ENCODE data around the gene POU3F1.

The POU3F1 gene
- 0.16 to 2.5 (median 1.7) reads per million in 3 experiments for total RNA-seq

DNA sequence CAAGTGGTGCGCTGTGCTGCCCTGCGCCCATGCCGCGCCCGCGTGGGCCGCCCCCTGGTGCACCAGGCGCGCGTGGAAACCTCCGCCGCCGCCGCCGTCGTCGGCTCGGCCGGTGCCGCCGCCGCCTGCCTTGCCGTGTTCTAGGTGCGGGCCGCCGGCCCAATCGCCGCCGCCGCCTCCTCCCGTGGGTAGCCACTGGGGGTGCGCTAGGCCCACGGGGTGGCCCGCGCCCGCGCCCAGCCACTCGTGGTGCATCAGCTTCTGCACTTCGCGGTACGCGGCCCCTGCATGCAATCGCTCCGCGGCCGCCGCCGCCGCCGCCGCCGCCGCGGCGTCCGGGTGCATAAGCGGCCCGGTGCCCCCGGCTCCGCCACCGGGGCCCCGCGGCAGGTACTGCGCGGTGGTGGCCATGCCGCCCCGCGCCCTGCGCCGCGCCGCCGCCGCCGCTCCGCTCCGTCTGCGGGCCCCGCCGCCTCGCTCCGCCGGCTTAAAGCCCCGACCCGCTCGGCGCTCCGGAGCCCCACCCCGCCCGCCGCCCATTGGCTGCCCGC is at the start of gene POU3F1:
Gene POU3F1 (minus strand): TSS at position 461 of the 551 bp plus-strand sequence. CDS start 50 bp downstream, at position 411.
- peak; percentile 20 for DNase-seq

DNA sequence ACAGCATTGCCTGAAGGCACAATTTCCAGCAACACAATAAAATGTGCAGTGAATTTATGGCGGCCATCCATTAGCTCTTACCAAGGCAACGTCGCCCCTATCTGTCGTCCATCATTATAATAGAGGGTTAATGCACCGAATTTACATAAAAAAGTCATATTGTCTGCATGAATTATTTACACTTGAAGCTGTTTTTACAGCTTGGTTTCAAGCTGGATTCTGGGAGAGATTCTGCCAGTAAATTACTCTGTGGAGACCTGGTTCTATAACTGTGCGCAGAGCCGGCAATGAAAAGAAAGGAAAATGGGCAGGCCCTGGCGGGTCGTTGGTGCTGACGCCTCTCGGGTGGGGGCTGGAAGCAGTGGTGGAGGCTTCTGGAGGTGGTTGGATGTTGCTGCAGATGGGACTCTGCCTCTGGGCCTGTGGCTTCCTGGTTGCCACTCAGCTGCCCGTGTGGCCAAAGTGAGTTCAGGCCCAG is 48.9 kb upstream of the POU3F1 start:
- DNase-seq = no peak

DNA sequence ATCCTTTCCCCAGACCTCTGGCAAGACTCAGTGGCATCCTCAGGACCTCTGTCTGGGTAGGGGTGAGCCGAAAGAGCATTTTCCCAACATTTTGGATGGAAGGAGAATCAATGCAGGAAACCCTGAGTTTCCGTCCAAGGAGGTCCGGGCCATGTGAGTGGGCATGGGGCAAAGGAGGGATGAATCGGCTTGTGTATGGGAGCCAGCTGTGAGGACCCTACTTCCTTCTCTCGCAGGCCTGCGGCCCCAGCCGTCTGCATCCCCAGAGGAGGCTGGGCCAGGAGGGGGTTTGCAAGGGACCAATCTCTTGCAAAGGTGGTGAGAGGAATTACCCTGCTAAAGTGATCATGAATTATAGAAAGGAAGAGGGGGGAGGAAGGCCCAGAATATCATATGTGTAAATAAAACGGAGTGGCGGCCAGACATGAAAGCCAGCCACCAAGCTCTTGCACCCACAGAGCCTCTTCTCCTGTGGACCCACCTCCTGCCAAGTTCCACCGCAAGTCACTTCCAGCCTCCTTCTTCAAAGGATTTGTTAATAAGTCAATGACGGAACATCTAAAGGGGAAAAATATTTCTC is 48.2 kb upstream of the POU3F1 start:
- no peak for DNase-seq

DNA sequence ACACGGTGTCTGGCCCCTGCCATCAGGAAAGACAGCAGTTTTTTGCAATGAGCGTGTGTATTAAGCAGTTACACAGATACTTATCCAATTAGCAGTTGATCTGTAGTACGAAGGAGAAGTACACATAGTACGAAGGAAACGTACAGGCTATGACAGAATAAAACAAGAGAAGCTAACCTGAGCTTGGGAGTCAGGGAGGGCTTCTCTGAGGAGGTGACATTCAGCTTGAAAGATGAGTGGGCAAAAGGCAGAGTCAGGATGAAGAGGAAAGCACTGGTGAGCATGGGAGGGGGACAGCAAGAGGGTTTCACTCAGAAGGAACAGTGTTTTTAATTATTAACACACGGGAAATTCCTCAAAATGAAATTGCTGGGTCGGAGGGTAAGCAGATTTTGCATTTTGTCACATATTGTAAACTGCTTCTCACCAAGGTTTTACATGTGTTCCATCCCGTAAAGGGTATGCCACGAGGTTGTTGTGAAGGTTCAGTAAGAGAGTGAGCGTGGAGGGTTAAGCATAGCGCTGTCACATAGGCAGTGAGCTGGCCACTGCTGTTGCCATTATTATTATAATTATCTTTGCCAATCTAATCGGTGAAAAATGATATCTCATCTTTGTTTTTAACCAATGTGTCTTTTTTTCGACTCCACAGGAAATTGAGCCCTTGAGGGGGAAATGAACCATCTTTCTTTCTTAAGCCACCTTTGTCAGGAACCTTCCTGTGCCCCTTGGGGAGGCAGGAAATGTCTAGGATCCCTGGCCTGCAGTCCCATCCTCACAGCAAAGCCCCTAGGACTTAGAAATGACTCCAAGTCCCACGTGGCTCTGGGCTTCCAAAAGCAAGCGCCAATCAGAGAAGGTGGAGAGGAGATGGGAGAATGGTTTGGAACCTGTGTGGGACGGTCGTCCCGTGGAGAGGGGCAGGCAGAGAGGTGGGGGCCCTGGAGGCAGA is 47.3 kb upstream of the POU3F1 start:
- DNase-seq = no peak

DNA sequence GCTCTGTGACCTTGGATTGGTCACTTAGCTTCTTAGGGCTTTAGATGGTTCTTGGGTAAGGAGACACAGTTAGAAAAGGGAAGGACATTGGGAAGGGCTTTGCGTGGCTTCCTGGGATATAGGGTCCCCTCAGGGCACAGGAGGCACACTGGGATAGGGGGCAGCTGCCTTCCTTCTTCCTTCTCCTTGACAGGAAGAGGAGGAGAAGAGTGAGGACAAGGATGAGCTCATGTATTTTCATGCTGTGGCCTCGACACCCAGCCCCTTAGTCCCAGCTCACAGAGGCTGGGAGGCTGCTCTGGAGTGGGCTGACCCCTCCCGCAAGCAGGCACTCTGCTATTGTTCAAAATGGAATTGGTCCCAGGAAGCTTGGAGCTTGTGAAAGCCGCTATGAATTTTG is 45.7 kb upstream of the POU3F1 start:
- no peak for DNase-seq

DNA sequence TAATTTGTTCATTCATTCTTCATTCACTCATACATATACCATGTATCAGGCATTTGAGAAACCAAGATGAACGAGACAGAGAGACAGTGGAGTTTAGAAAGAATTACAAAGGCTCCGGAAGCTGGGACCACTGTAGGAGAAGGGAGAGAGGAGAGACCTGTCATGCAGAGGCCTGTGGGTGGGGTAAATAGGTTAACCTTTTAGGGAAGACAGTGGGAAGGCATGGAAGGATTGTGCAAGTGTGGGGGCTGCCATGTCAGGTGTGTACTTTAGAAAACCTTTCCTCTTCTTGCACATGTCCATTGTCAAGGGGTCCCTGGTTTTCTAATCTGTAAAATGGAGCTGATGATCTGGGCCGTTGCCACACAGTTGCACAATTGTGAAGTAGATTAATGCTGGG is 44.2 kb upstream of the POU3F1 start:
- no peak for DNase-seq

DNA sequence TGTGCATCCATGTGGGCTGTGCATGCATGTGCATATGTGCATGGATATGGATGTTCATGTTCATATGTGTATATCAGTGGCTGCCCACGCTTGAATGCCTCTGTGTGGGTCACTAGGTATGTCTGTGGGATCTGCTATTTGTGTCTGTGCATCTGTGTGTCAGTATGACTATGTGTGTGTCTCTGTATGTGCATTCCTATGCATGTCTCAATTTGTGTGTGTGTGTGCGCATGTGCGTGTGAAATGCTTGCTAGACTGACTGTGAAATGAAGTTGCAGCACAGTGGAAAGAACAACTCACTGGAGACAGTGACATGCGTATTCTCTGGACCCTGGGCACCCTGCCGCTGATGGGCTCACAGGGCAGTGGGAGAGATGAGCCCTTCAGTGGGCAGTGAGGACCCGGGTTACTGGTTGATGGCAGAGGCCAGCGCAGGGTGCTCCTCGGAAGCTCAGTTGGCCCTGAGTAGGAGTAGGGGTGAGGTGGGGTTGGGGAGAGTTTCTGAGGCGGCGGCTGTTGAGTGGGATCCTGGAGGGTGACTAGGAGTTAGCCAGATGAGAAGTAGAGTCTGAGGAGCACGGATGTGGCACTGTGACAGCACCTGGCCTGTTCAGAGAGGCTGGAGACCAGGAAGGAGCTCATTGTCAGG is 43.2 kb upstream of the POU3F1 start:
- no peak for DNase-seq

DNA sequence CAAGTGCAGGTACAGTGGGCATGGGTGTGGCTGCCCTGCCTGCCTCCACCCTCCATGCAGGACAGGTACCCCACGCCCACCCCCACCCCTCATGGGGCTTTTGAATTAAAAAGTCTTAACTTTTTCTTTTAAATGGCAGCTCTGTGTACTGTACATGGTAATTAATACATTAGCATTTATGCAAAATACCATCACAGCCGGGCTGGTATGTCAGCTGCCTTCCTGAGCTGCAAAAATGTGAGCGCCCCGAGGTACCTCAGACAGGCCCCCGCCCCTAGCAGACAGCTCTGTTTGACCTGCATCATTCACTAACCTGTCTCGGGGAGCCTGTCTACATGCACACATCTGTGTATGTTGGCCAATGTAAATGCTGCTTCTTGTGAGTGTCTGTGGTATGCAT is 42.2 kb upstream of the POU3F1 start:
- no peak for DNase-seq

DNA sequence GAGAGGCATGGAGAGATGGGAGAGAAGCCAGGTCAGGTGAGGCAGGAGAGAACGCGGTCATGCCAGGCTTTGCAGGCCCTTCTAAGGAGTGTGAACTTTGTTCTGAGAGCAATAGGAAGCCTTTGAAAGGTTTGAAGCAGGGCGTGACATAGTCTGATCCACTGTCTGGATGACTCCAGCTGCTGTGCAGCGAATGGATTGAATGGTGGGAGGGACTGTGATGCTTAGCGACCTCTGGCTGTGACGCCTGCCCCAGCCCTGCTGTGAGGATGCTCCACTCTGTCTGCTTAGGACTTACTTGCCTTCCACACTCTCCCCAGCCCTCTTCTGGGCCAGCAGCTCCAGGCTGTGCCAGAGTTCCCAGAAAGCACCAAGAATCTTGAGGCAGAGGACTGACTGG is 41.8 kb upstream of the POU3F1 start:
- DNase-seq = no peak

DNA sequence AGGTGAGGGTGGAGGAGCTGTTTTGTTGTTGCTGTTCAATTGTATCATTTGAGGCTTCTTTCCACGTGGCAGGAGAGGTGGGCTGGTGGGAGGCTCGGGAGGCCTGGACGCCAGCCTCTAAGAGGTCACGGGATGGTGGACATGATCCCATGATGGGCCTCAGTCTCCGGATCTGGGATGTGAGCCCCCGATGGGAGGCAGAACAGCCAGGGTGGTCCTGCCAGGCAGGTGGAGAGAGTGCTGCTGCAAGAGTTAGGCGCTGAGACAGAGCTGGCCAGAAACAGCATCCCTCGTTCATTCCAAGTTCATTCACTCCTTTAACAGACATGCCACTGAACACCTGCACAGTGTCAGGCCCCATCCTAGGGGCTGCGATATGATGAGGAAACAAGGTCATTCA is 41.1 kb upstream of the POU3F1 start:
- DNase-seq = no peak

DNA sequence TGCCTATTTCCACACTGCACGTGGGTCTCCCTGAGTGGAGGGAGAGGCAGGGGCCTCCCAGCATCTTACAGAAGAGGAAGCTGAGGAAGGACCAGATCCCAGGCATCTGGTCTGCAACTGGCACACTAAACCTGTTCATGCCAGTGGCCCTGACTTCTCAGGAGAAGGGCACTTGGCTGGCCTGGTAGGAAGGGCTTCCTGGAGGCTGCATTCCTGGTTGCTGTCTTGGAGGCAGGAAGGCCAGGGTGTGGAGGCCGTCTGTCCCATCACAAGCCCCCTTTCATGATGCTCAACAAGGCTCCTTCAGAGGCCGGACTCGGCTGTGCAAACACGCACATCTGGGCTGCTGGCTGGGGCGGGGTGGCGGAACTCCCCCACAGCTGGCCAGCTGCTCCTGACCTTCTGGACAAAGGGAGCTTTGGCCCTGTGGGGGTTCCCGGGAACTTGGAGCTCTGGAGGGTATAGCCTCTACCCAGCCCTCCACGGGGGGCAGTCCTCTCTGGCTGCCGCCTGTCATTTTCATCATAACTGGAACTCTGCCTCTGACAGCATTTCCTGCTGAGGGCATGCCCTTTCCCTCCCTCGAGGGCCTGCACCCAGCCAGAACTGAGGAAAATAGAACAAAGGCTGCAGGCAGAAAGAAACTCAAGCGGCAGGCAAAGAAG is 39.2 kb upstream of the POU3F1 start:
- DNase-seq = no peak

DNA sequence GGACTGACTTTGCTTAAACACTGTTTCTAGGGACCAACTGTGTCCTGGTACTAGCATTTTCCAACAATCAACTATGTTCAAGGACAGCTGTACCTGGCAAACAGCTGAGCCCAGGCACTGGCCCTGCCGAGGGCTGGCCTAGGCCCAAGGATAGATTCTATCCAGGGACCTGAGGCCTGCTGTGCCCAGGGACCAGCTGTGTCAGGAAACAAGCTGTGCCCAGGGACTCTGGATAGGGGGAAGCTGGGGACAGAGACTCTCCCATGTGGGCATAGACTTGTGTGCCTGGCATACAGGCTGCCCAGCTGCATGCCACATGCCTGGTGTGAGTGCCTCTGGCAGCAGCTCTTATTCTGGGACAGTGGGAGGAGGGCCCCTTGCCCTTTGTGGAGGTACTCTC is 38.1 kb upstream of the POU3F1 start:
- DNase-seq = no peak

DNA sequence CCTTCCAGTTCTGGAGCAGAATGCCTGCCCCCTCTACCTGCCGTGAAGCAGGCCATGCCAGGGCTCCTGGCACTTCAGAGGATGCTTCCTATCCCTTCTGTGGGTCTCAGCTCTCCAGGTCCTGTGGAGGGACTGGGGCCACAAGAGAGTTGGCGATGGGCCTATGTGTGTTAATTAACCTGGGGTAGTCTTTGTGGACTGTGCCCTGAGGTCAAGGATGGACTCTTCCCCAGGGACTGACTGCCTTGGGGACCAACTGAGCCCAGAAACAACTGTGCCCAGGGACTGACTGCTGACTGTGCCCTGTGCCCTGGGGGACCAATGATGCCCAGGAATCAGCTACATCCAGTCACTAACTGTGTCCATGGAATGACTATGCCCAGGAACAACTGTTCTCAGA is 37.5 kb upstream of the POU3F1 start:
- no peak for DNase-seq

DNA sequence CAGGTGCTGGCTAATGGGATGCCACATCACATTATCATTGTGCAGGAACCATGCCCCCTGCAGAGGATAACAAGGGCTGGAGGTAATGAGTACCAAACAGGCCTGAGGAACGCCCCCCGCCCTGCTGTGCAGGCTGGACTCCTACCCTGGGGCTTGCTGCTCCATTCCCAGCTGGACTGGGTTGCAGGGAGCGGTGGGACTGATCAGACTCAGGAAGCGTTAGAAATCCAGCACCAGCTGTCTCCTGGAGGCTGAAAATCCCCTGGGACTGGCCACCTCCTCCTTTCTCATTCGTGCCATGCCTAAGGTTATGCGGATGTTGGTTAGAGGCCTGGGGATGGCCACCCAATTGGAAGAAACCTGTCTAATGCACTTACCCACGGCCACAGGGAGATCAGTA is 36.9 kb upstream of the POU3F1 start:
- no peak for DNase-seq

DNA sequence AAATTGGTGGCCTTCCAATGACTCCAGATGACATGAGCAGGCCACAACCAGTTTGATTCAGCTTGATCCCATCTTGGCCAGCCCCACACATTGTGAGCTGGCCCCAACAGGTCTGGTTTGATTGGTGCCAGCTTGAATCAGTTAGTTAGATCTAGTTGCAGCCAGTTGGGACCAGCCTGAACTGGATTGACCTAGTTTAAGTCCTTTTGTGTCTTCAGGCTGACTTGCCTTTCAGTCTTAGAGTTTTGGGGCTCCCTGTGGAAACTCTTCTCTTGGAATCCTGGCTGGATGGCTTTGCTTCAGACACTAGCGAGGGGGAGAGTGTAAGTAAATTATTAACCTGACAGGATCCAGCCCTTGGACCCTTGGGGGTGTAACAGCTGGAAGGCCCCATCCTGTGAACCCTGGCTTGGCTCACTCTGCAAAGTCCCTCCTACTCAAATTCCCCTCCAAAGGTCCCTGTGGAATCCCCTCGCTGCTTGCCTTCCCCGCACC is 36.2 kb upstream of the POU3F1 start:
- no peak for DNase-seq

DNA sequence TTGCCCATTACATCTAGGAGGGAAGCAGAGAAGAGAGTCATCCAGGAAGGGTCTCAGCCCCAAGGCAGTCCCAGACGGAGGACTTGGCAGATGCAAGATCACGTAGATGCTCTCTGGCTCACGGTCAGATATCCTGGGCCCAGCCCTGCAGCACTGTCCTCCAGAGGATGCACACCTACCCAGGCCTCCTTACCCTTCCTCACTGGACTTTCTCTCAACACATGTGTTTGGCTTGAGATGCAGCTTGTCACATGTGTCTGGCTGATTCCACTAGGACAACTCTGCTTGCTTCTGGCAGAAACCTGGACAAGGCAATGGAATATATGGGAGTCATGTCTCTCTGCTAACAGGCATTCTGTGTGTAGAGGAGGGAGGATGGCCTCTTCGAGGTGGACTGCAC is 32.4 kb upstream of the POU3F1 start:
- no peak for DNase-seq

DNA sequence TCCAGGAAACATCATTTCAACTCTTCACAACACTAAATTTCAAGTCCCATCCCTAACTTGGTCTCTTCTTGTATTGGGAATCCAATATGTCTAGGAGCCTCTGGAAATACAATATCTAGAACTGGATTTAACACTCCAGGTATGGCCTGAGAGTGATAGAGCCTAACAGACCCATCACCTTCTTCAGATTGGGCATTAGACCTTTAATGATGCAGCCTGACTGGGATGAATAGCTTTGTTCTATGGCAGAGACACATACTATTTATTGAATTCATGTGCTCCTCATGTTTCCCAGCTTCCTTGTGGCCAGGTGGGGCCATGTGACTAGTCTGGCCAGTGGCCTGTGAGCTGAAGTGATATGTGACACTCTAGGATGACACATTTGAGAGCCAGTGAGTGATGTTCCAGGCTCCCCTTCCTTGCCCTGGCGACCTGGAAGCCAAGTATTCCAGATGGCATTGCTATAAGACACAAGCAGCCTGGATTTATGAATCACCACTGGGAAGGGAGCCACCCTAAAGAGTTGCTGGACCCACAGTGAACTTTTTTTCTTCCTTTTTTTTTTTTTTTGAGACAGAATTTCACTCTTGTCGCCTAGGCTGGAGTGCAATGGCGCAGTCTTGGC is 31.0 kb upstream of the POU3F1 start:
- no peak for DNase-seq

DNA sequence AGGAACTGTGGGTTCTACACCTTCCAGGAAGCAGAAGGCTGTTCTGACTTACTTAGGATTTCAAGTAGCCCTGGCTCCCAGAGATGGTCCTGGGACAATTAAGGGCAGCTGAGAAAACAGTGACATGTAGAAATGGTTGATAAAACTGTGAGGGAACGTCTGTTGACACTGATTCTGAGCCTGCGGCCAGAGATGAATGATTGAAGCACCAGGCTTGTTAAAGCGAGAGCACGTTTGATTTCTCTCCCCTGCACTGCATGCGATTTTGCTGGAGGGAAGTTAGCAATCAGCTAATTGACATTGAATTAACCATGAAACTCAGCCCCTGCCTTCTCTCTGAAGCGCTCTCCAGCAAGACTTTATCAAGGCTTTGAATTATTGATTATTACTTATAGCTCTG is 29.9 kb upstream of the POU3F1 start:
- no peak for DNase-seq

DNA sequence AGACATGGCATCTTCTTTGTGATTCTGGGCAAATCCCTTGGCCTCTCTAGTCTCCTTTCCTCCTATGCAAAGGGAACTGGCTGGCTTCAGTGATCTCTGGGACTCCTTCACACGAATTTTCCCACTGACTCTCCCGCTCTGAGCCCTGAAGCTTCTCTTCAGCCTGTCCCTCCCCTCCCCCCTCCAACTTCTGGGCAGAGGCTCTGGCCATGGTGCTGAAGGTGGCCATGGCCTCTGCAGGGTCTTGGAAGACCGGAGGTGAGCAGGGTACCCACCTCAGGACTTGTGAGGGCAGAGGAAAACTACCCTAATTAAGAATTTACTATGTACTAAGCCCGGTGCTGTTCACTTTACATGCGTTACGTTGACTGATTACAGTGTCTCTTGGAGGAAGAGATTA is 29.4 kb upstream of the POU3F1 start:
- no peak for DNase-seq

DNA sequence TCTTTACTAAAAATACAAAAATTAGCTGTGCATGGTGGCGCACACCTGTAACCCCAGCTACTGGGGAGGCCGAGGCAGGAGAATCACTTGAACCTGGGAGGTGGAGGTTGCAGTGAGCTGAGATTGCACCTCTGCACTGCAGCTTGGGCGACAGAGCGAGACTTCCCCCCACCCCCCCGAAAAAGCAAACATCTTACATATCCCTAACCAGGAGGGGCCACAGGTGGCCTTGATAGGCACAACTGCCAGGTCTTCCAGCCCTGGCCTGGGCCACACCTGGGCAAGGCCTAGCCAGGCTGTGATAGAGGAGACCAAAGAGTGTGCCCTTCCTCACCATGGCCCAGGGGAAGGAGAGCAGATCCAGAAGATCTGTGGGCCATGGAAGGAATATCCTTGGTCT is 28.6 kb upstream of the POU3F1 start:
- DNase-seq = no peak

DNA sequence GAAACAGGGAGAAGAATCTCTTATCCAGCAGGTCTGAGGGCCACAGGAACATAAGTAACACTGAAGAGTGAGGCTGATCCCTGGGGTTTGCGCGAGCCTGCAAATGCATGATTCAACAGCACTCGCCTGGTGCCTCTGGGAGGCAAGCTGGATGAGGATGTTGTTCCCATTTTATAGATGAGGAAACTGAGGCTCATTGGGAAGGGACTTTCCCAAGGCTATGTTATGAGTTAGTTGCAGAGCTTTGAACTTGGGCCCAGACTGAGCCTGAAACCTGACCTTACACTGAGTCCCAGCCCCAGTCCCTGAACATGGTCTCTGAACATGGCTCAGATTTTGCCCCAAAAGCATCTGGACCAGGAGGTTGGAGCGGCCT is 27.7 kb upstream of the POU3F1 start:
- DNase-seq = no peak

Measured in central memory CD4-positive, alpha-beta T cell (primary cell).